HEK293 (cell line): ENCODE data around the gene TMEM259.
A peak's percentile ranks its signal among the peaks of the same experiment; 100 is the strongest.

Experiments used
- CTCF ChIA-PET: fragments of 350-600 bp; formaldehyde crosslinking; extraction: SDS; loops from one replicate; lab custom pipeline; 2021; ENCODE audit warnings: antibody characterized with exemption; lab: Yijun Ruan, JAX
- POLR2A ChIA-PET: fragments of 300-600 bp; formaldehyde crosslinking; extraction: SDS; loops from one replicate; lab custom pipeline; 2020; ENCODE audit warnings: antibody characterized with exemption, inconsistent platforms; lab: Yijun Ruan, JAX
- H3K27ac ChIP-seq: fragments of 200-500 bp; sonication (Bioruptor generic); 2 replicates; pipeline ENCODE4 v1.5.1; 2014; ENCODE audit warnings: low read depth, low read length, control low read depth, inconsistent platforms; ENCODE audit errors: extremely low read depth
- H3K36me3 ChIP-seq, 2 experiments: fragments of 200-500 bp in 1 of 2; sonication (Bioruptor generic) in 1 of 2; 1 replicate in 1 of 2; 2 replicates in 1 of 2; pipeline ENCODE4 v1.5.1; 2014 to 2017; ENCODE audit warnings: inconsistent platforms in 2 of 2, low read length in 2 of 2; ENCODE audit not compliant: control insufficient read depth in 2 of 2, insufficient read depth in 1 of 2
- H3K4me1 ChIP-seq: fragments of 200-500 bp; sonication (Bioruptor generic); 2 replicates; pipeline ENCODE4 v1.5.1; 2014; ENCODE audit warnings: mild to moderate bottlenecking, low read length, inconsistent platforms; ENCODE audit not compliant: control insufficient read depth, insufficient read depth
- H3K4me3 ChIP-seq: 2 replicates; pipeline ENCODE4 v1.5.1; 2011; ENCODE audit warnings: low read depth, mild to moderate bottlenecking, control low read depth, low read length, moderate library complexity
- H3K9me3 ChIP-seq: fragments of 200-500 bp; sonication (Bioruptor generic); 2 replicates; pipeline ENCODE4 v1.5.1; 2014; ENCODE audit warnings: low read depth, low read length, inconsistent platforms; ENCODE audit not compliant: control insufficient read depth, insufficient read depth
- ATF2 ChIP-seq: fragments of 450-650 bp; formaldehyde crosslinking; IDR thresholded peaks from 2 replicates; pipeline ENCODE4 v1.5.1; 2016; ENCODE audit warnings: missing biosample characterization, missing genetic modification characterization, low read depth
- CTCF ChIP-seq: fragments of 450-650 bp; formaldehyde crosslinking; IDR thresholded peaks from 2 replicates; pipeline ENCODE4 v1.5.1; 2016; ENCODE audit warnings: missing biosample characterization, missing genetic modification characterization
- HOXC10 ChIP-seq: sonication (generic); formaldehyde crosslinking; IDR thresholded peaks from 2 replicates; pipeline ENCODE4 v1.8.1; 2023; ENCODE audit warnings: mild to moderate bottlenecking, missing genetic modification reagents
- MYNN ChIP-seq: fragments of 450-650 bp; formaldehyde crosslinking; IDR thresholded peaks from 2 replicates; pipeline ENCODE4 v1.5.1; 2016; ENCODE audit warnings: missing biosample characterization, missing genetic modification characterization, borderline replicate concordance
- SCRT1 ChIP-seq: fragments of 450-650 bp; formaldehyde crosslinking; IDR thresholded peaks from 2 replicates; pipeline ENCODE4 v1.5.1; 2016; ENCODE audit warnings: missing biosample characterization, missing genetic modification characterization, borderline replicate concordance
- SCRT2 ChIP-seq: fragments of 450-650 bp; formaldehyde crosslinking; IDR thresholded peaks from 2 replicates; pipeline ENCODE4 v1.5.1; 2016; ENCODE audit warnings: missing biosample characterization, missing genetic modification characterization
- ZFP69B ChIP-seq: fragments of 450-650 bp; formaldehyde crosslinking; IDR thresholded peaks from 2 replicates; pipeline ENCODE4 v1.5.1; 2016; ENCODE audit warnings: missing biosample characterization, missing genetic modification characterization
- ZNF121 ChIP-seq: fragments of 450-650 bp; formaldehyde crosslinking; IDR thresholded peaks from 2 replicates; pipeline ENCODE4 v1.5.1; 2016; ENCODE audit warnings: missing biosample characterization, missing genetic modification characterization
- ZNF157 ChIP-seq: fragments of 450-650 bp; formaldehyde crosslinking; IDR thresholded peaks from 2 replicates; pipeline ENCODE4 v1.5.1; 2016; ENCODE audit warnings: missing biosample characterization, missing genetic modification characterization
- ZNF350 ChIP-seq: fragments of 450-650 bp; formaldehyde crosslinking; IDR thresholded peaks from 2 replicates; pipeline ENCODE4 v1.5.0; 2017; ENCODE audit warnings: missing biosample characterization, mild to moderate bottlenecking, missing genetic modification characterization
- ZNF555 ChIP-seq: fragments of 450-650 bp; formaldehyde crosslinking; conservative IDR thresholded peaks from 2 replicates; pipeline ENCODE4 v1.5.1; 2017; ENCODE audit warnings: missing biosample characterization, mild to moderate bottlenecking, missing genetic modification characterization, inconsistent platforms
- ZNF692 ChIP-seq: fragments of 450-650 bp; formaldehyde crosslinking; IDR thresholded peaks from 2 replicates; pipeline ENCODE4 v1.5.1; 2016; ENCODE audit warnings: missing biosample characterization, missing genetic modification characterization
- ZNF791 ChIP-seq: fragments of 450-650 bp; formaldehyde crosslinking; IDR thresholded peaks from 2 replicates; pipeline ENCODE4 v1.5.1; 2016; ENCODE audit warnings: missing biosample characterization, missing genetic modification characterization
- TF ChIP-seq, protein P1 (sequence below): fragments of 450-650 bp; formaldehyde crosslinking; IDR thresholded peaks from 2 replicates; pipeline ENCODE4 v1.5.1; 2016; ENCODE audit warnings: missing biosample characterization, missing genetic modification characterization
- TF ChIP-seq, protein P2 (sequence below): fragments of 450-650 bp; formaldehyde crosslinking; IDR thresholded peaks from 2 replicates; pipeline ENCODE4 v1.5.1; 2016; ENCODE audit warnings: missing biosample characterization, missing genetic modification characterization, borderline replicate concordance
- TF ChIP-seq, protein P3 (sequence below): IDR thresholded peaks from 2 replicates; pipeline ENCODE4 v1.6.1; 2011; ENCODE audit warnings: mild to moderate bottlenecking, low read depth, low read length, borderline replicate concordance

Gene TMEM259

DNA sequence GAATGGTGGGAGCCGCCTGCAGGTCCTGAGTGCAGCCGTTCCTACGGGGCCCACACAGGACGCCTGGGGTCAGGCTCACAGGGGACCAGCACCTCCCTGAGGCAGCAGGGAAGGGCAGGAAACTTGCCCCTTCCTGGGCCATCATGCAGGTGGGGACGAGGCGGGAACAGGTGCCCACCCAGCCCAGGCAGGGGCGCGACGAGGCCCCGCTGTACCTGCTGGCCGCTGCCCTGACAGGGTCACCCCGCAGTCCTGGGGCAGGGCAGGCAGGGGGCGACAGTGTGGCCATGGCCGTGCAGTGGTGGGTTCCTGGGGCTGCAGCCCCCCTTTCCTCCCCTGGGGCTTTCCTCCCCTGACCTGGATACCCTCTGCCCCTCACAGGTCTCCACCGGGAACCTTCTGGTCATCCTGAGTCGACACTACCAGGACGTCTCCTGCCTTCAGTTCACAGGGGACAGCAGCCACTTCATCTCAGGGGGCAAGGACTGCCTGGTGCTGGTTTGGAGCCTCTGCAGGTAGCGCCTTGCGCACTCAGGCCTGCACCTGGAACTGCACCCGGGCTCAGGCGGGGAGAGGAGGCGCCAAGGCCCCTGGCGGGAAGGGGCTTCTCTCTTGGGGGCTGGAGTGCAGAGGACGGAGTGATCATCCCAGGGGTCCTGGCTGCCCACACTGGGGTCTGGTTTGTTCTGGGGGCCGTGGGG lies 31.4 kb downstream of the TMEM259 start:
- Histone ChIP-seq H3K9me3 (no peaks in the 10 kb centered on the region), H3K36me3 (peaks cover 9 to 79% of the 10 kb centered on the region in 2 experiments; a peak in 2 of 3 replicates), H3K4me3 (no peak overlapping the region), H3K4me1 (no peaks in the 10 kb centered on the region; the same call in 1 of the 2 replicates), H3K27ac (no peak overlapping the region)
- ChIA-PET CTCF (interaction anchor here (0.6 to 1.3 kb wide), 3 partner anchors 51 to 183 kb away, joined by 3 to 6 read pairs (median 3); no protein-coding TSS in a partner anchor), POLR2A (interaction anchor here (1.2 kb wide), 1 partner anchor 93 kb away, joined by 7 read pairs; no protein-coding TSS in a partner anchor)
- TF ChIP-seq CTCF: peak; percentile 56; the same call in 1 of the 2 replicates
- no peak for TF ChIP-seq ZNF791 (tag by site-specific recombination)
- peak; percentile 82 for TF ChIP-seq ZFP69B
- TF ChIP-seq SCRT2 (tag by site-specific recombination): peak; percentile 31; the same call in 1 of the 2 replicates
- TF ChIP-seq ZNF157: no peak
- TF ChIP-seq ZNF692 (tag by site-specific recombination): peak; percentile 82
- TF ChIP-seq, protein P1, sequence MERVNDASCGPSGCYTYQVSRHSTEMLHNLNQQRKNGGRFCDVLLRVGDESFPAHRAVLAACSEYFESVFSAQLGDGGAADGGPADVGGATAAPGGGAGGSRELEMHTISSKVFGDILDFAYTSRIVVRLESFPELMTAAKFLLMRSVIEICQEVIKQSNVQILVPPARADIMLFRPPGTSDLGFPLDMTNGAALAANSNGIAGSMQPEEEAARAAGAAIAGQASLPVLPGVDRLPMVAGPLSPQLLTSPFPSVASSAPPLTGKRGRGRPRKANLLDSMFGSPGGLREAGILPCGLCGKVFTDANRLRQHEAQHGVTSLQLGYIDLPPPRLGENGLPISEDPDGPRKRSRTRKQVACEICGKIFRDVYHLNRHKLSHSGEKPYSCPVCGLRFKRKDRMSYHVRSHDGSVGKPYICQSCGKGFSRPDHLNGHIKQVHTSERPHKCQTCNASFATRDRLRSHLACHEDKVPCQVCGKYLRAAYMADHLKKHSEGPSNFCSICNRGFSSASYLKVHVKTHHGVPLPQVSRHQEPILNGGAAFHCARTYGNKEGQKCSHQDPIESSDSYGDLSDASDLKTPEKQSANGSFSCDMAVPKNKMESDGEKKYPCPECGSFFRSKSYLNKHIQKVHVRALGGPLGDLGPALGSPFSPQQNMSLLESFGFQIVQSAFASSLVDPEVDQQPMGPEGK (tag by site-specific recombination): peak; percentile 35; the same call in 1 of the 2 replicates

DNA sequence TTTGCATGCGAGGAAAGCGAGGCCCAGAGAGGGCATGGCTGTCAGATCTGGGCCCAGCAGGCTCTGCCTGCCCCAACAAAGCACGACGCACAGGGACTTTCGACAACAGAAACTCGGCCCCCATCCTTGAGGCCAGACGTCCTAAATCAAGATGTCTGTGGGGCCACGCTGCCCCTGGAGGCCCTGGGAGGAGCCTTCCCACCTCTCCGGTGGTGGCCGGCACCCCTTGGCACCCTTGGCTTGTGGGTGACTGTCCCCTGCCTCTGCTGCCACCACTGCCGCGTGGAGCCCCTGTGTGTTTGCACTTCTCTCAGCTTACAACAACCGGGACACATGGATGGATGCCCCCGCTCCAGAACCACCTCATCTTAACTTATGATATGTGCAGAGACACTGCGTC lies 32.4 kb downstream of the TMEM259 start:
- TF ChIP-seq ZNF350 (tag by site-specific recombination) (no peak), SCRT1 (tag by site-specific recombination) (no peak), MYNN (tag by site-specific recombination) (no peak), HOXC10 (CRISPR knock-in tag) (no peak), ZNF555 (no peak), ATF2 (no peak), ZNF121 (no peak)
- TF ChIP-seq, protein P1 (tag by site-specific recombination): no peak
- TF ChIP-seq, protein P2, sequence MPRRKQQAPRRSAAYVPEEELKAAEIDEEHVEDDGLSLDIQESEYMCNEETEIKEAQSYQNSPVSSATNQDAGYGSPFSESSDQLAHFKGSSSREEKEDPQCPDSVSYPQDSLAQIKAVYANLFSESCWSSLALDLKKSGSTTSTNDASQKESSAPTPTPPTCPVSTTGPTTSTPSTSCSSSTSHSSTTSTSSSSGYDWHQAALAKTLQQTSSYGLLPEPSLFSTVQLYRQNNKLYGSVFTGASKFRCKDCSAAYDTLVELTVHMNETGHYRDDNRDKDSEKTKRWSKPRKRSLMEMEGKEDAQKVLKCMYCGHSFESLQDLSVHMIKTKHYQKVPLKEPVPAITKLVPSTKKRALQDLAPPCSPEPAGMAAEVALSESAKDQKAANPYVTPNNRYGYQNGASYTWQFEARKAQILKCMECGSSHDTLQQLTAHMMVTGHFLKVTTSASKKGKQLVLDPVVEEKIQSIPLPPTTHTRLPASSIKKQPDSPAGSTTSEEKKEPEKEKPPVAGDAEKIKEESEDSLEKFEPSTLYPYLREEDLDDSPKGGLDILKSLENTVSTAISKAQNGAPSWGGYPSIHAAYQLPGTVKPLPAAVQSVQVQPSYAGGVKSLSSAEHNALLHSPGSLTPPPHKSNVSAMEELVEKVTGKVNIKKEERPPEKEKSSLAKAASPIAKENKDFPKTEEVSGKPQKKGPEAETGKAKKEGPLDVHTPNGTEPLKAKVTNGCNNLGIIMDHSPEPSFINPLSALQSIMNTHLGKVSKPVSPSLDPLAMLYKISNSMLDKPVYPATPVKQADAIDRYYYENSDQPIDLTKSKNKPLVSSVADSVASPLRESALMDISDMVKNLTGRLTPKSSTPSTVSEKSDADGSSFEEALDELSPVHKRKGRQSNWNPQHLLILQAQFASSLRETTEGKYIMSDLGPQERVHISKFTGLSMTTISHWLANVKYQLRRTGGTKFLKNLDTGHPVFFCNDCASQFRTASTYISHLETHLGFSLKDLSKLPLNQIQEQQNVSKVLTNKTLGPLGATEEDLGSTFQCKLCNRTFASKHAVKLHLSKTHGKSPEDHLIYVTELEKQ (tag by site-specific recombination): no peak
- TF ChIP-seq, protein P3, sequence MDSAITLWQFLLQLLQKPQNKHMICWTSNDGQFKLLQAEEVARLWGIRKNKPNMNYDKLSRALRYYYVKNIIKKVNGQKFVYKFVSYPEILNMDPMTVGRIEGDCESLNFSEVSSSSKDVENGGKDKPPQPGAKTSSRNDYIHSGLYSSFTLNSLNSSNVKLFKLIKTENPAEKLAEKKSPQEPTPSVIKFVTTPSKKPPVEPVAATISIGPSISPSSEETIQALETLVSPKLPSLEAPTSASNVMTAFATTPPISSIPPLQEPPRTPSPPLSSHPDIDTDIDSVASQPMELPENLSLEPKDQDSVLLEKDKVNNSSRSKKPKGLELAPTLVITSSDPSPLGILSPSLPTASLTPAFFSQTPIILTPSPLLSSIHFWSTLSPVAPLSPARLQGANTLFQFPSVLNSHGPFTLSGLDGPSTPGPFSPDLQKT: no peak
- Histone ChIP-seq H3K4me1 (peaks cover 2% of the 10 kb centered on the region; the same call in 1 of the 2 replicates), H3K27ac (no peak overlapping the region), H3K36me3 (peaks cover 9 to 70% of the 10 kb centered on the region in 2 experiments; a peak in 2 of 3 replicates), H3K4me3 (no peak overlapping the region), H3K9me3 (no peaks in the 10 kb centered on the region)
- CTCF ChIA-PET: interaction anchor here (0.6 to 1.3 kb wide), 4 partner anchors 50 to 376 kb away, joined by 3 to 6 read pairs (median 3); no protein-coding TSS in a partner anchor
- POLR2A ChIA-PET: interaction anchor here (0.6 to 1.2 kb wide), 4 partner anchors 94 to 499 kb away, joined by 3 to 7 read pairs (median 6); no protein-coding TSS in a partner anchor
